K562 (cell line): ENCODE measurements around the gene ISG20. TPM values are rescaled to one million over a fixed set of nuclear protein-coding genes. Genes with fewer than 3 reads are reported as not detected.

Source experiments
- ESRRA ChIP-seq: fragments of 450-650 bp; IDR thresholded peaks from 2 replicates; pipeline ENCODE4 v1.6.1; 2014; ENCODE audit warnings: low read depth, mild to moderate bottlenecking, moderate library complexity, borderline replicate concordance
- EZH2 ChIP-seq: IDR thresholded peaks from 2 replicates; pipeline ENCODE4 v1.6.1; 2012; ENCODE audit warnings: low read depth, mild to moderate bottlenecking, inconsistent platforms, low read length, borderline replicate concordance
- FOXA3 ChIP-seq, 2 experiments: fragments of 450-650 bp in 1 of 2; sonication (generic) in 1 of 2; formaldehyde crosslinking; IDR thresholded peaks in 1 of 2; conservative IDR thresholded peaks in 1 of 2; 2 replicates each; pipeline versions ENCODE4 v1.4.0 to v1.8.0; 2020 to 2022; ENCODE audit warnings: mild to moderate bottlenecking in 2 of 2, missing genetic modification reagents in 1 of 2
- FOXP1 ChIP-seq: sonication (generic); formaldehyde crosslinking; IDR thresholded peaks from 2 replicates; pipeline ENCODE4 v1.8.0; 2022; ENCODE audit warnings: mild to moderate bottlenecking, missing genetic modification reagents
- KLF13 ChIP-seq: fragments of 450-650 bp; IDR thresholded peaks from 2 replicates; pipeline ENCODE4 v1.6.1; 2016; ENCODE audit warnings: missing genetic modification characterization, low read depth, mild to moderate bottlenecking, missing compliant biosample characterization, moderate library complexity, borderline replicate concordance
- MYC ChIP-seq, 2 experiments: fragments of 250-450 bp in 1 of 2; sonication (Bioruptor Pico) in 1 of 2; IDR thresholded peaks; 2 replicates each; pipeline versions ENCODE4 v1.5.1 to v1.6.1; 2012 to 2021; ENCODE audit warnings: low read depth in 2 of 2, borderline replicate concordance in 1 of 2, improper control_type of control experiment in 1 of 2, low read length in 1 of 2, mild to moderate bottlenecking in 1 of 2, moderate library complexity in 1 of 2
- PCBP1 ChIP-seq: fragments of 200-400 bp; formaldehyde crosslinking; IDR thresholded peaks from 2 replicates; pipeline ENCODE4 v1.6.1; 2018; ENCODE audit warnings: mild to moderate bottlenecking, low read depth, low read length; ENCODE audit not compliant: poor library complexity, severe bottlenecking
- RBM22 ChIP-seq: fragments of 200-400 bp; formaldehyde crosslinking; IDR thresholded peaks from 2 replicates; pipeline ENCODE4 v1.6.1; 2018; ENCODE audit warnings: low read length, low read depth; ENCODE audit not compliant: poor library complexity, severe bottlenecking
- TCFL5 ChIP-seq: fragments of 250-450 bp; sonication (Bioruptor Pico); conservative IDR thresholded peaks from 2 replicates; pipeline ENCODE4 v1.6.1; 2021; ENCODE audit warnings: mild to moderate bottlenecking, moderate library complexity, matching md5 sums
- ZNF224 ChIP-seq: sonication (generic); formaldehyde crosslinking; IDR thresholded peaks from 2 replicates; pipeline ENCODE4 v1.8.0; 2022; ENCODE audit warnings: mild to moderate bottlenecking, missing genetic modification reagents
- ZNF24 ChIP-seq: fragments of 450-650 bp; IDR thresholded peaks from 2 replicates; pipeline ENCODE4 v1.6.1; 2016
- ZNF444 ChIP-seq: fragments of 250-450 bp; sonication (Bioruptor Pico); IDR thresholded peaks from 2 replicates; pipeline ENCODE4 v1.4.0; 2020; ENCODE audit warnings: mild to moderate bottlenecking, moderate library complexity
- ZNF830 ChIP-seq: fragments of 250-450 bp; sonication (Bioruptor Pico); IDR thresholded peaks from 2 replicates; pipeline ENCODE4 v1.5.0; 2021; ENCODE audit warnings: mild to moderate bottlenecking
- polyA plus RNA-seq, 8 experiments: library from polyadenylated mRNA; depleted of rRNA in 4 of 8; stranded (reverse) in 5 of 8; unstranded in 3 of 8; fragments of >200 nt; fragmentation: Nextera tagmentation in 2 of 8; fragmentation: Illumina TruSeq in 1 of 8; extraction: Ambion mirVana in 2 of 8; extraction: Trizol in 1 of 8; gene quantifications; 2 replicates each; pipeline versions ENCODE4 v1.2.1 to v1.2.3, GENCODE V29; 2011 to 2014; ENCODE audit warnings: inconsistent platforms in 1 of 8, missing spikeins in 1 of 8
- total RNA-seq, 7 experiments: library from RNA; depleted of rRNA in 6 of 7; stranded (reverse); fragments of >200 nt in 6 of 7; fragmentation: Illumina TruSeq in 2 of 7; extraction: Trizol in 2 of 7; gene quantifications; 2 replicates each; pipeline versions ENCODE4 v1.2.1 to v1.2.3, GENCODE V29; 2011 to 2021; ENCODE audit warnings: low replicate concordance in 1 of 7
- TF ChIP-seq, protein P1 (sequence below): fragments of 250-450 bp; sonication (Bioruptor Pico); IDR thresholded peaks from 2 replicates; pipeline ENCODE4 v1.5.0; 2021
- TF ChIP-seq, protein P2 (sequence below): fragments of 200-800 bp; sonication (Bioruptor generic); IDR thresholded peaks from 2 replicates; pipeline ENCODE4 v1.6.1; 2017; ENCODE audit warnings: missing genetic modification characterization, missing compliant biosample characterization
- TF ChIP-seq, protein P3 (sequence below): fragments of 450-650 bp; IDR thresholded peaks from 2 replicates; pipeline ENCODE4 v1.6.1; 2014; ENCODE audit warnings: low read depth, mild to moderate bottlenecking, moderate library complexity, borderline replicate concordance
- TF ChIP-seq, protein P4 (sequence below): IDR thresholded peaks from 3 replicates; pipeline ENCODE4 v1.6.1; 2011; ENCODE audit warnings: borderline replicate concordance, mild to moderate bottlenecking, moderate library complexity; ENCODE audit not compliant: insufficient read length; ENCODE audit errors: extremely low read depth

ISG20 gene
- total and polyA plus RNA-seq, 9 of the 15 experiments (the other 6 are each of a cell fraction or from before 2014, with no cell fraction given), result 0.06 to 2.1 (median 1.00) TPM

DNA sequence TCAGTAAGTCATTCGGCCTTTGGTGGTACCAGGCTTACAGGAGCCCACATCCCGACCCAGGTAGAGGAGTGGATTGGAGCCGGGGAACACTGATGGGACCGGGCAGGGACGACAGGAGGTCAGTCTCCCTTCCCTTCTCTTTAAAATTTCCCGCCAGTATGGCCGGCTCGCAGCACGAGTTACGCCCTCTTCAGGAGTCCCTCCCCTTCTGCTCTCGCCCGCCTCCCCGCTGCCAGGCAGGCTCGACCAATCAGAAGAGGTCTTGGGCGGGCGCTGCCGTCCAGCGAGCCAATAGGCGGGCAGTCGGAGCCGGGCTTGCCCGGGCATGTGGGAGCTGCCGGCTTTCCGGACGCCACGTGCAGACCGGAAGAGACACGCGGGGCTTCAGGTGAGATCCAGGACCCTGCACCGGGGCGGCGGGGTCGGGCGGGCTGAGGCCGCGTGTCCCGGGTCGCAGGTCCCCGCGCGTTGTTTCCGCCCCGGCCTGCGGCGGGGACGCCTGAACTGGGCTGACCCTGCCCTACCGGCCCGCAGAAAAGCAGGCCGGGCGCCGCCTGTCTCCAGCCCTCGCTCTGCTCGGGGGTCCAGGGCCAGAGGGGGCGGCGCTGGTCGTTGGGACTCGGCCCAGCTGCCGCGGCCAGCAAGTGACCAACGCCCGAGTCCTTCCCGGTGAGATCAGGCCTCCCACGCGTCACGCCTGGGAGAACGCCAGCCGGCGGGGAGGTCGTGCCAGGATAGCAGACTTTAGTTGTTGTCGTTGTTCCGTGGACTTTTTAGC is 17.6 kb upstream of the ISG20 start, which contains the start of gene AEN (continued):
- TF ChIP-seq, protein P1, sequence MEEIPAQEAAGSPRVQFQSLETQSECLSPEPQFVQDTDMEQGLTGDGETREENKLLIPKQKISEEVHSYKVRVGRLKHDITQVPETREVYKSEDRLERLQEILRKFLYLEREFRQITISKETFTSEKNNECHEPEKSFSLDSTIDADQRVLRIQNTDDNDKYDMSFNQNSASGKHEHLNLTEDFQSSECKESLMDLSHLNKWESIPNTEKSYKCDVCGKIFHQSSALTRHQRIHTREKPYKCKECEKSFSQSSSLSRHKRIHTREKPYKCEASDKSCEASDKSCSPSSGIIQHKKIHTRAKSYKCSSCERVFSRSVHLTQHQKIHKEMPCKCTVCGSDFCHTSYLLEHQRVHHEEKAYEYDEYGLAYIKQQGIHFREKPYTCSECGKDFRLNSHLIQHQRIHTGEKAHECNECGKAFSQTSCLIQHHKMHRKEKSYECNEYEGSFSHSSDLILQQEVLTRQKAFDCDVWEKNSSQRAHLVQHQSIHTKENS, result no peak
- TF ChIP-seq EZH2 (no peak), ZNF830 (no peak), TCFL5 (CRISPR knock-in tag) (no peak), MYC (IDR thresholded peaks at IDR 0.05; ENCODE audit: low read depth, low read length) (peak; percentile 98), MYC (CRISPR knock-in tag; IDR thresholded peaks at IDR 0.05; ENCODE audit: borderline replicate concordance, low read depth) (peak; percentile 83), ZNF224 (CRISPR knock-in tag) (no peak; the same call in 1 of the 2 replicates), PCBP1 (peak; percentile 70), FOXP1 (CRISPR knock-in tag) (peak; percentile 91), ESRRA (no peak), RBM22 (peak; percentile 63), KLF13 (tag) (0 out of 2 replicates have a peak, but pooled peaks have one; percentile 33), ZNF24 (no peak), FOXA3 (CRISPR knock-in tag; conservative IDR thresholded peaks at IDR 0.05 in 1 of 2, IDR thresholded peaks at IDR 0.05 in 1 of 2) (peak in 1 of 2 experiments; percentile 19; a peak in 2 of 4 replicates), ZNF444 (no peak)
- TF ChIP-seq, protein P2, sequence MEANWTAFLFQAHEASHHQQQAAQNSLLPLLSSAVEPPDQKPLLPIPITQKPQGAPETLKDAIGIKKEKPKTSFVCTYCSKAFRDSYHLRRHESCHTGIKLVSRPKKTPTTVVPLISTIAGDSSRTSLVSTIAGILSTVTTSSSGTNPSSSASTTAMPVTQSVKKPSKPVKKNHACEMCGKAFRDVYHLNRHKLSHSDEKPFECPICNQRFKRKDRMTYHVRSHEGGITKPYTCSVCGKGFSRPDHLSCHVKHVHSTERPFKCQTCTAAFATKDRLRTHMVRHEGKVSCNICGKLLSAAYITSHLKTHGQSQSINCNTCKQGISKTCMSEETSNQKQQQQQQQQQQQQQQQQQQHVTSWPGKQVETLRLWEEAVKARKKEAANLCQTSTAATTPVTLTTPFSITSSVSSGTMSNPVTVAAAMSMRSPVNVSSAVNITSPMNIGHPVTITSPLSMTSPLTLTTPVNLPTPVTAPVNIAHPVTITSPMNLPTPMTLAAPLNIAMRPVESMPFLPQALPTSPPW (CRISPR knock-in tag), result peak; percentile 45; the same call in 1 of the 2 replicates
- TF ChIP-seq, protein P3, sequence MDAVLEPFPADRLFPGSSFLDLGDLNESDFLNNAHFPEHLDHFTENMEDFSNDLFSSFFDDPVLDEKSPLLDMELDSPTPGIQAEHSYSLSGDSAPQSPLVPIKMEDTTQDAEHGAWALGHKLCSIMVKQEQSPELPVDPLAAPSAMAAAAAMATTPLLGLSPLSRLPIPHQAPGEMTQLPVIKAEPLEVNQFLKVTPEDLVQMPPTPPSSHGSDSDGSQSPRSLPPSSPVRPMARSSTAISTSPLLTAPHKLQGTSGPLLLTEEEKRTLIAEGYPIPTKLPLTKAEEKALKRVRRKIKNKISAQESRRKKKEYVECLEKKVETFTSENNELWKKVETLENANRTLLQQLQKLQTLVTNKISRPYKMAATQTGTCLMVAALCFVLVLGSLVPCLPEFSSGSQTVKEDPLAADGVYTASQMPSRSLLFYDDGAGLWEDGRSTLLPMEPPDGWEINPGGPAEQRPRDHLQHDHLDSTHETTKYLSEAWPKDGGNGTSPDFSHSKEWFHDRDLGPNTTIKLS, result peak; percentile 82
- TF ChIP-seq, protein P4, sequence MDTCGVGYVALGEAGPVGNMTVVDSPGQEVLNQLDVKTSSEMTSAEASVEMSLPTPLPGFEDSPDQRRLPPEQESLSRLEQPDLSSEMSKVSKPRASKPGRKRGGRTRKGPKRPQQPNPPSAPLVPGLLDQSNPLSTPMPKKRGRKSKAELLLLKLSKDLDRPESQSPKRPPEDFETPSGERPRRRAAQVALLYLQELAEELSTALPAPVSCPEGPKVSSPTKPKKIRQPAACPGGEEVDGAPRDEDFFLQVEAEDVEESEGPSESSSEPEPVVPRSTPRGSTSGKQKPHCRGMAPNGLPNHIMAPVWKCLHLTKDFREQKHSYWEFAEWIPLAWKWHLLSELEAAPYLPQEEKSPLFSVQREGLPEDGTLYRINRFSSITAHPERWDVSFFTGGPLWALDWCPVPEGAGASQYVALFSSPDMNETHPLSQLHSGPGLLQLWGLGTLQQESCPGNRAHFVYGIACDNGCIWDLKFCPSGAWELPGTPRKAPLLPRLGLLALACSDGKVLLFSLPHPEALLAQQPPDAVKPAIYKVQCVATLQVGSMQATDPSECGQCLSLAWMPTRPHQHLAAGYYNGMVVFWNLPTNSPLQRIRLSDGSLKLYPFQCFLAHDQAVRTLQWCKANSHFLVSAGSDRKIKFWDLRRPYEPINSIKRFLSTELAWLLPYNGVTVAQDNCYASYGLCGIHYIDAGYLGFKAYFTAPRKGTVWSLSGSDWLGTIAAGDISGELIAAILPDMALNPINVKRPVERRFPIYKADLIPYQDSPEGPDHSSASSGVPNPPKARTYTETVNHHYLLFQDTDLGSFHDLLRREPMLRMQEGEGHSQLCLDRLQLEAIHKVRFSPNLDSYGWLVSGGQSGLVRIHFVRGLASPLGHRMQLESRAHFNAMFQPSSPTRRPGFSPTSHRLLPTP, result no peak
